ENCODE results near the gene CPNE7. TPM values are rescaled to one million over a fixed set of nuclear protein-coding genes. Genes with fewer than 3 reads are reported as not detected.
"Not testable (repeated sequence)": the region's sequence is repeated elsewhere in the genome, so short reads cannot be mapped to it uniquely, and the experiment has no call there.

Gene CPNE7
- total RNA-seq, 1 donor, result 13.1 TPM

DNA sequence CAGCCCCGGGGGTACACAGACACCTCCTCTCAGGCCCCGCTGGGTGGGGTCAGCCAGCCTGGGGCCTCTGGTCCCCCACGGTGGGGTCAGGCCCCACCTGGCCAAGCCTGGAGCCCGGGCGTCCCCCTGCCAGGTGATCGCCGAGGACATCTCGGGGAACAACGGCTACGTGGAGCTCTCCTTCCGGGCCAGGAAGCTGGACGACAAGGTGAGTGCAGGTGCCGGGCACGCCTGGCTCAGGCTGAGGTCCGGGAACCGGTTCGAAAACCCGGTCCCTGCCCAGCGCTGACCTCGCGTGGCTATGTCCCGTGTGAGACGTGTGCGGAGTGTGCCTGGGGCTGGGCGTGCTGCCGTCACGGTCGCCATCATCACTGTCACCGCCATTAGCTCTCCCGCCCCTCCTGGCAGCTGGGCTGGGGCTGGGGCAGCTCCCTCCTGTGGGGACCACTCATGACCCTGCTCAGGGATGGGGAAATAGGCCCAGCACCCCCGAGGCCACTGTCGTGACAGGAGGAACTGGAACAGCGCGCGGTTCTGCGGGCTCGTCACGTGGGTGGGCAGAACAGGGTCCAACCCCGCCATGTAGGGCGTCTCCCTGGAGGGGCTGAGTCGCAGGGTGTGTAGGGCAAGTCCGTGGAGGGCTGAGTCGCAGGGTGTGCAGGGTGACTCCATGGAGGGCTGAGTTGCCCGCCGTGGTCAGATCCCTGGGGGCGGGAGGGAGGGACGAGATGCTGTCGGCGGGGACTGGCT, 8.5 kb downstream of the CPNE7 start:
- no peak for DNase-seq (ENCODE audit: low read depth)
- TF ChIP-seq, protein P1, sequence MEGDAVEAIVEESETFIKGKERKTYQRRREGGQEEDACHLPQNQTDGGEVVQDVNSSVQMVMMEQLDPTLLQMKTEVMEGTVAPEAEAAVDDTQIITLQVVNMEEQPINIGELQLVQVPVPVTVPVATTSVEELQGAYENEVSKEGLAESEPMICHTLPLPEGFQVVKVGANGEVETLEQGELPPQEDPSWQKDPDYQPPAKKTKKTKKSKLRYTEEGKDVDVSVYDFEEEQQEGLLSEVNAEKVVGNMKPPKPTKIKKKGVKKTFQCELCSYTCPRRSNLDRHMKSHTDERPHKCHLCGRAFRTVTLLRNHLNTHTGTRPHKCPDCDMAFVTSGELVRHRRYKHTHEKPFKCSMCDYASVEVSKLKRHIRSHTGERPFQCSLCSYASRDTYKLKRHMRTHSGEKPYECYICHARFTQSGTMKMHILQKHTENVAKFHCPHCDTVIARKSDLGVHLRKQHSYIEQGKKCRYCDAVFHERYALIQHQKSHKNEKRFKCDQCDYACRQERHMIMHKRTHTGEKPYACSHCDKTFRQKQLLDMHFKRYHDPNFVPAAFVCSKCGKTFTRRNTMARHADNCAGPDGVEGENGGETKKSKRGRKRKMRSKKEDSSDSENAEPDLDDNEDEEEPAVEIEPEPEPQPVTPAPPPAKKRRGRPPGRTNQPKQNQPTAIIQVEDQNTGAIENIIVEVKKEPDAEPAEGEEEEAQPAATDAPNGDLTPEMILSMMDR (IDR thresholded peaks at IDR 0.05; ENCODE audit: insufficient read depth, low read length), result no peak

DNA sequence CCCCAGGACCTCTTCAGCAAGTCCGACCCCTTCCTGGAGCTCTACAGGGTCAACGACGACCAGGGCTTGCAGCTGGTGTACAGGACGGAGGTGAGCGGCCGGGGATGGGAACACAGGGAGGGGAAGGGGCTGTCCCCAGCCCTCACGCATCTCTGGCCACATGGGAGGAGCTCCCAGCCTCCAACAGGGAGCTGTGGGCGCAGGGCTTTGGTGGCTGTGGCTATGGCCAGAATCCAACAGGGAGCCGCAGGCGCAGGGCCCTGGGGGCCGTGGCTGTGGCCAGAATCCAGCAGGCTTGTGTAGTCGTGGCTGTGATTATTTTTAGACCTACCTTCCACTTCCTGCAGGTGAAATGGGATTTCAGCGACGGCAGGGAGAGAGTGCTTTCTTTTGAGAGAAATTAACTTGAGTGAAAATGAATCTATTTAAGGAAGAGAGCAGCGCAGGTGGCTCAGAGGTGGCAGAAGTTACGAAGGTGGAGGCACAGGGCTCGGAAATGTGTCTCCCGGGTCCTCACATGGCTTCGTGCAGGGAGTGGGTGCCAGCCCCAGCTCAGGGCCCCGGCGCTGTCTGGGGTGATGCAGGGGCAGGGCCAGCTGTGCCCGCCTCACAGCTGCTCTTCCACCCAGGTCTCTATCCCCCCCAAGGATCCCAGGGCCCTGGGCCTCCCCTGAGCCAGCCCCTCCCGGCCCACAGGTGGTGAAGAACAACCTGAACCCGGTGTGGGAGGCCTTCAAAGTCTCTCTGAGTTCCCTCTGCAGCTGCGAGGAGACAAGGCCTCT, 9.4 kb downstream of the CPNE7 start:
- TF ChIP-seq, protein P1 (IDR thresholded peaks at IDR 0.05; ENCODE audit: insufficient read depth, low read length), result no peak
- DNase-seq (ENCODE audit: low read depth), result no peak
- H3K4me3 ChIP-seq (ENCODE audit: low read depth, low read length), result no peak overlapping the region

More for the DNA sequence above, 8.5 kb downstream of the CPNE7 start:
- no peak overlapping the region for H3K4me3 ChIP-seq (ENCODE audit: low read depth, low read length)

DNA sequence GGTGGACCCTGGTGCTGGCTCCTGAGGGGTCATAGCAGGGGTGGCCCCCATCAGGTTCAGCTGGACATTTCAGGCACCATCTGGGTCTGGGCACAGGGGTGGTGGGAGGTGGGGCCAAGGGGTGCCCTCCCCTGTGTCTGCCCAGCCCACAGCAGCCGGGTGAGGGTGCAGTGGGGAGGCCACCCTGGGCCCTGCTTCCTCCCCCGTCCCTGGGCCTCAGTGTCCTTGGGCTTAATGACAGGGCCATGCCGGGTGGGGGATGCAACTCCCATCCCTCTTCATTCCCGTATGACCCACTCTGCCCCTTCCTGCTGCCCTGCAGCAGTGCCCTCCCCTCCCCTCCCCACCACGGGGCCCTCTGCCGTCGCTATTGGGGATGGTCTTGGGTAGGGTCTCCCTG, 10.7 kb downstream of the CPNE7 start:
- no peak overlapping the region for H3K4me3 ChIP-seq (ENCODE audit: low read depth, low read length)
- no peak for DNase-seq (ENCODE audit: low read depth)
- TF ChIP-seq, protein P1 (IDR thresholded peaks at IDR 0.05; ENCODE audit: insufficient read depth, low read length), result no peak

DNA sequence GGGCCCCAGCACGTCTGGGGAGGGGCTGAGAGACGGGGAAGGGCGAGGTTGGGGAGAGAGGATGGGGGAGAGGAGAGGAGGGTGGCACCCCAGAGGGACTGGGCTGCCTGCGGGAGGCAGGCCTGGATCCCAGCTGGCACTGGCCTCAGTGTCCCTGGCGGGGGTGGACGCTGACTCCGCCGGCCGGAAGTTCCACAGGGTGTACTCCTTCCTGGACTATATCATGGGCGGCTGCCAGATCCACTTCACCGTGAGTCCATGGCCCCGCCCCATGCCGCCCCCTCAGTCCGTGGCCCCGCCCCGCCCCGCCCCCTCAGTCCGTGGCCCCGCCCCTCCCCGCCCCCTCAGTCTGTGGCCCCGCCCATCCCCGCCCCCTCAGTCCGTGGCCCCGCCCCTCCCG, 11.3 kb downstream of the CPNE7 start:
- peak; percentile 54 for DNase-seq (ENCODE audit: low read depth)
- TF ChIP-seq, protein P1 (IDR thresholded peaks at IDR 0.05; ENCODE audit: insufficient read depth, low read length), result no peak
- H3K4me3 ChIP-seq (ENCODE audit: low read depth, low read length), result no peak overlapping the region

DNA sequence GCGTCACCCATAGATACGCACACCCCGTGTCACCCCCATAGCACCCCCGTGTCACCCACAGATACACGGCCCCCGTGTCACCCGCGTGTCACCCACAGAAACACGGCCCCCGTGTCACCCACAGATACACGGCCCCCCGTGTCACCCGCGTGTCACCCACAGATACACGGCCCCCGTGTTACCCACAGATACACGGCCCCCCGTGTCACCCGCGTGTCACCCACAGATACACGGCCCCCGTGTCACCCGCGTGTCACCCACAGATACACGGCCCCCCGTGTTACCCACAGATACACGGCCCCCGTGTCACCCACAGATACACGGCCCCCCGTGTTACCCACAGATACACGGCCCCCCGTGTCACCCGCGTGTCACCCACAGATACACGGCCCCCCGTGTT, 12.1 kb downstream of the CPNE7 start:
- not testable (repeated sequence) for H3K4me3 ChIP-seq (ENCODE audit: low read depth, low read length); DNase-seq (ENCODE audit: low read depth)

DNA sequence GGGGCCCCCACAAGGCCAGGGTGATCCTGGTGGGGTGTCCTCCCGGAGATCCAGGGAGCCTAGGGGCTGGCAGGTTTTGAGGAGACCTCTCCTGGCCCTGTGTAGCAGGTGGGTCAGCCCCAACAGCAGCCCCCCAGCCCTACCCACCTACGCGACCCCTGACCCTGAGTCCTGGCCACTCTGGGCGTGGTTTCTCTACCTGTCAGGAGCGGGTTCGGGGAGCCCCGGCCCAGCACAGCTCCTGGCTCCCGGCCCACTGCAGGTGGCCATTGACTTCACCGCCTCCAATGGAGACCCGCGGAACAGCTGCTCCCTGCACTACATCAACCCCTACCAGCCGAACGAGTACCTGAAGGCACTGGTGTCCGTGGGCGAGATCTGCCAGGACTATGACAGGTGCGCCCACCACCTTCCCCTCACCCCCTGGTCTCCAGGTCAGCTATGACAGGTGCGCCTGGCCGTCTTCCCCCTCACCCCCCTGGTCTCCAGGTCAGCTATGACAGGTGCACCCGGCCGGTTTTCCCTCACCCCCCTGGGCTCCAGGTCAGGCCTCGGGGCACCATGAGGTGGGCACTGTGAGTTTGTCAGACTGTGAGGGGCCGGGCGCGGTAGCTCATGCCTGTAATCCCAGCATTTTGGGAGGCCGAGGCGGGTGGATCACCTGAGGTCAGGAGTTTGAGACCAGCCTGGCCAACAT, 13.0 kb downstream of the CPNE7 start:
- DNase-seq (ENCODE audit: low read depth), result no peak
- TF ChIP-seq, protein P1 (IDR thresholded peaks at IDR 0.05; ENCODE audit: insufficient read depth, low read length), result no peak

More for the DNA sequence above, 13.0 kb downstream of the CPNE7 start:
- H3K4me3 ChIP-seq (ENCODE audit: low read depth, low read length), result no peak overlapping the region

Measured in fibroblast of the aortic adventitia (primary cell).